GM12878 (cell line): ENCODE measurements around the gene KPNA5.

Experiments used
- BMI1 ChIP-seq: fragments of 450-650 bp; IDR thresholded peaks from 2 replicates; pipeline ENCODE4 v1.6.1; 2016; ENCODE audit warnings: mild to moderate bottlenecking, moderate library complexity, borderline replicate concordance
- ESRRA ChIP-seq: IDR thresholded peaks from 2 replicates; pipeline ENCODE4 v1.6.1; 2012; ENCODE audit warnings: mild to moderate bottlenecking, low read length, improper control_type of control experiment
- EZH2 ChIP-seq: IDR thresholded peaks from 2 replicates; pipeline ENCODE4 v1.6.1; 2012; ENCODE audit warnings: low read depth, mild to moderate bottlenecking, control low read depth, inconsistent platforms, low read length, borderline replicate concordance; ENCODE audit not compliant: control insufficient read depth
- GABPA ChIP-seq: IDR thresholded peaks from 2 replicates; pipeline ENCODE4 v1.6.1; 2014; ENCODE audit warnings: antibody characterized with exemption, low read depth, mild to moderate bottlenecking, inconsistent platforms
- POLR2AphosphoS5 ChIP-seq: IDR thresholded peaks from 2 replicates; pipeline ENCODE4 v1.6.1; 2011; ENCODE audit warnings: mild to moderate bottlenecking, low read length, inconsistent platforms
- RCOR1 ChIP-seq: conservative IDR thresholded peaks from 2 replicates; pipeline ENCODE4 v1.6.1; 2012; ENCODE audit warnings: low read depth, low read length, improper control_type of control experiment
- SIX5 ChIP-seq: IDR thresholded peaks from 2 replicates; pipeline ENCODE4 v1.6.1; 2011; ENCODE audit warnings: mild to moderate bottlenecking, low read depth, low read length, moderate library complexity; ENCODE audit not compliant: severe bottlenecking
- SMARCA5 ChIP-seq: fragments of 450-650 bp; IDR thresholded peaks from 2 replicates; pipeline ENCODE4 v1.6.1; 2017; ENCODE audit warnings: mild to moderate bottlenecking
- TCF7 ChIP-seq: IDR thresholded peaks from 2 replicates; pipeline ENCODE4 v1.6.1; 2014; ENCODE audit warnings: antibody characterized with exemption, borderline replicate concordance
- YY1 ChIP-seq: IDR thresholded peaks from 2 replicates; pipeline ENCODE4 v1.6.1; 2011; ENCODE audit warnings: low read depth, mild to moderate bottlenecking, low read length
- TF ChIP-seq, protein P1 (sequence below), 3 experiments: IDR thresholded peaks in 2 of 3; conservative IDR thresholded peaks in 1 of 3; 2 replicates each; pipeline ENCODE4 v1.5.1; 2011; ENCODE audit warnings: low read depth in 3 of 3, low read length in 3 of 3, mild to moderate bottlenecking in 3 of 3, control low read depth in 2 of 3, moderate library complexity in 2 of 3, inconsistent platforms in 1 of 3, mixed read lengths in 1 of 3; ENCODE audit not compliant: control insufficient read depth in 2 of 3, insufficient read depth in 1 of 3; ENCODE audit errors: extremely low read depth in 1 of 3
- TF ChIP-seq, protein P2 (sequence below): fragments of 450-650 bp; IDR thresholded peaks from 2 replicates; pipeline ENCODE4 v1.6.1; 2014; ENCODE audit warnings: mild to moderate bottlenecking

DNA sequence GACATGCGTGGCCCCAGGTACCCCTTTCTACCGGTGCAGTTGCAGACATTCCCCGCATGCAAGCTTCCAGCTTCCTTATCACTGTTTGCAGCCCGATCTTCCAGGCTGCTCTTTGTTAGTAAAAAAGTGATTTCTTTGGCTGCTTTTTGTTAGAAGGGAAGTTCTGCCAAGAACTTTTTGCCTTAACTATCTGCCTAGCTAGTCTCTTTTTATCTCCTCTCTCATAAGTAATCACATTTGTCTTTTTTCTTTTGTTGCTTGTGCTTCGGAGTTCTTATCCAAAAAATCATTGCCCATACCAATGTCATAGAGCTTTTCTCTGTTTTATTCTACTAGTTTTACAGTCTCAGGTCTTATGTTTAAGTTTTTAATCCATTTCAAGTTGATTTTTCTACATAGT lies 64.2 kb downstream of the KPNA5 start:
- no peak for TF ChIP-seq ESRRA
- no peak for TF ChIP-seq GABPA
- no peak for TF ChIP-seq SIX5
- no peak for TF ChIP-seq YY1
- no peak for TF ChIP-seq EZH2
- no peak for TF ChIP-seq BMI1
- TF ChIP-seq, protein P1, sequence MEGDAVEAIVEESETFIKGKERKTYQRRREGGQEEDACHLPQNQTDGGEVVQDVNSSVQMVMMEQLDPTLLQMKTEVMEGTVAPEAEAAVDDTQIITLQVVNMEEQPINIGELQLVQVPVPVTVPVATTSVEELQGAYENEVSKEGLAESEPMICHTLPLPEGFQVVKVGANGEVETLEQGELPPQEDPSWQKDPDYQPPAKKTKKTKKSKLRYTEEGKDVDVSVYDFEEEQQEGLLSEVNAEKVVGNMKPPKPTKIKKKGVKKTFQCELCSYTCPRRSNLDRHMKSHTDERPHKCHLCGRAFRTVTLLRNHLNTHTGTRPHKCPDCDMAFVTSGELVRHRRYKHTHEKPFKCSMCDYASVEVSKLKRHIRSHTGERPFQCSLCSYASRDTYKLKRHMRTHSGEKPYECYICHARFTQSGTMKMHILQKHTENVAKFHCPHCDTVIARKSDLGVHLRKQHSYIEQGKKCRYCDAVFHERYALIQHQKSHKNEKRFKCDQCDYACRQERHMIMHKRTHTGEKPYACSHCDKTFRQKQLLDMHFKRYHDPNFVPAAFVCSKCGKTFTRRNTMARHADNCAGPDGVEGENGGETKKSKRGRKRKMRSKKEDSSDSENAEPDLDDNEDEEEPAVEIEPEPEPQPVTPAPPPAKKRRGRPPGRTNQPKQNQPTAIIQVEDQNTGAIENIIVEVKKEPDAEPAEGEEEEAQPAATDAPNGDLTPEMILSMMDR (IDR thresholded peaks at IDR 0.05 in 2 of 3, conservative IDR thresholded peaks at IDR 0.05 in 1 of 3; ENCODE audit: control insufficient read depth in 2 of 3, extremely low read depth in 1 of 3, insufficient read depth in 1 of 3, low read depth in 3 of 3, low read length in 3 of 3), result no peak
- TF ChIP-seq, protein P2, sequence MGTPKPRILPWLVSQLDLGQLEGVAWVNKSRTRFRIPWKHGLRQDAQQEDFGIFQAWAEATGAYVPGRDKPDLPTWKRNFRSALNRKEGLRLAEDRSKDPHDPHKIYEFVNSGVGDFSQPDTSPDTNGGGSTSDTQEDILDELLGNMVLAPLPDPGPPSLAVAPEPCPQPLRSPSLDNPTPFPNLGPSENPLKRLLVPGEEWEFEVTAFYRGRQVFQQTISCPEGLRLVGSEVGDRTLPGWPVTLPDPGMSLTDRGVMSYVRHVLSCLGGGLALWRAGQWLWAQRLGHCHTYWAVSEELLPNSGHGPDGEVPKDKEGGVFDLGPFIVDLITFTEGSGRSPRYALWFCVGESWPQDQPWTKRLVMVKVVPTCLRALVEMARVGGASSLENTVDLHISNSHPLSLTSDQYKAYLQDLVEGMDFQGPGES, result no peak
- no peak for TF ChIP-seq POLR2AphosphoS5
- TF ChIP-seq TCF7, result no peak
- no peak for TF ChIP-seq RCOR1
- no peak for TF ChIP-seq SMARCA5
